Sigmoid colon (tissue), 3 donors: ENCODE measurements around the gene RIN2.

Experiments
- POLR2A ChIP-seq, 2 donors: fragments of 450-650 bp; IDR thresholded peaks; one replicate each; pipeline ENCODE4 v1.6.1; 2016; ENCODE audit warnings: antibody characterized with exemption in 2 of 2, mild to moderate bottlenecking in 2 of 2, moderate library complexity in 2 of 2
- TF ChIP-seq, protein P1 (sequence below), 4 experiments: fragments of 450-650 bp in 3 of 4; fragments of 200-600 bp in 1 of 4; IDR thresholded peaks; one replicate each; pipeline ENCODE4 v1.5.1; 2016 to 2019; ENCODE audit warnings: antibody characterized with exemption in 4 of 4, mild to moderate bottlenecking in 3 of 4, moderate library complexity in 2 of 4

GRCh38 chr20:19739351-19739750, 18.7 kb upstream of the RIN2 start:
- TF ChIP-seq, protein P1, sequence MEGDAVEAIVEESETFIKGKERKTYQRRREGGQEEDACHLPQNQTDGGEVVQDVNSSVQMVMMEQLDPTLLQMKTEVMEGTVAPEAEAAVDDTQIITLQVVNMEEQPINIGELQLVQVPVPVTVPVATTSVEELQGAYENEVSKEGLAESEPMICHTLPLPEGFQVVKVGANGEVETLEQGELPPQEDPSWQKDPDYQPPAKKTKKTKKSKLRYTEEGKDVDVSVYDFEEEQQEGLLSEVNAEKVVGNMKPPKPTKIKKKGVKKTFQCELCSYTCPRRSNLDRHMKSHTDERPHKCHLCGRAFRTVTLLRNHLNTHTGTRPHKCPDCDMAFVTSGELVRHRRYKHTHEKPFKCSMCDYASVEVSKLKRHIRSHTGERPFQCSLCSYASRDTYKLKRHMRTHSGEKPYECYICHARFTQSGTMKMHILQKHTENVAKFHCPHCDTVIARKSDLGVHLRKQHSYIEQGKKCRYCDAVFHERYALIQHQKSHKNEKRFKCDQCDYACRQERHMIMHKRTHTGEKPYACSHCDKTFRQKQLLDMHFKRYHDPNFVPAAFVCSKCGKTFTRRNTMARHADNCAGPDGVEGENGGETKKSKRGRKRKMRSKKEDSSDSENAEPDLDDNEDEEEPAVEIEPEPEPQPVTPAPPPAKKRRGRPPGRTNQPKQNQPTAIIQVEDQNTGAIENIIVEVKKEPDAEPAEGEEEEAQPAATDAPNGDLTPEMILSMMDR (IDR thresholded peaks at IDR 0.05) = no peak
- TF ChIP-seq POLR2A (IDR thresholded peaks at IDR 0.05) = no peak
